ENCODE data around the gene ATP2B3. TPM values are rescaled to one million over a fixed set of nuclear protein-coding genes. Genes with fewer than 3 reads are reported as not detected.

ATP2B3 gene
- total RNA-seq, 1 donor from 2014 or later, result not detected

DNA sequence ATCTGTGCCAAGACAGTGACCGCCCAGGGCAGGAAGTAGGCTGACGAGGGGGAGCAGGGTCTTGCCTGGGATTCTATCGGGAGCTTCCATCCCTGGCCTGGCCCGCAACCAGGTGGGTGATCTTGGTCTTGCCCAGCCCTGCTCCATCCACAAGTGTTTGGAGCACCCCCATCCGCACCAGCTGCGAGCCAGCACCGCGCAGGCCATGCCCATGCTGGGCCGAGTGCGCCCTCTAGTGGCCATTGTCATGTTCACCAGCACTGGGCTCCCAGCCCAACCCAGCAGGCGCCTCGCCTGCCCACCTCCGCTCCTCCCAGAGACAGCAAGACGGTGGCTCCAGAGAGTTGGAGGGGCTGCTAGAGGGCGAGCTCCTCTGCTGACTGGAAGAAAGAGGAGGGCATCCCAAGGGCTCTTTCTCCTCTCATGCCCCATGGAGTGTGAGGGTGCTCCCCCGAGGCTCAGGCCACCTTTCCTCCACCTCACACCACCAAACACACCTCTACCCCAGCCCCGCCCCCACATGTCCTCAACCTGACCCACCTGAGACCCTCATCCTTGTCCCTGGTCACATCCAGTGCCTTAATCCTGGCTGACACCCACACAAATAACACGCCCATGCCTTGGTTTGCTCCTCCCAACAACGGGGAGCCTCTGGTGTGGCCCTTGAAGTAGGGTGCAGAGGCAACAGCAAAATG is 9.8 kb upstream of the ATP2B3 start:
- DNase-seq (ENCODE audit: low read depth, low spot score), result no peak

- no peak for DNase-seq (ENCODE audit: low read depth, low spot score)
Measured at GRCh38 chrX:153509592-153509991, 7.8 kb upstream of the ATP2B3 start.

GRCh38 chrX:153510383-153510782 is 7.1 kb upstream of the ATP2B3 start:
- no peak for DNase-seq (ENCODE audit: low read depth, low spot score)

DNA sequence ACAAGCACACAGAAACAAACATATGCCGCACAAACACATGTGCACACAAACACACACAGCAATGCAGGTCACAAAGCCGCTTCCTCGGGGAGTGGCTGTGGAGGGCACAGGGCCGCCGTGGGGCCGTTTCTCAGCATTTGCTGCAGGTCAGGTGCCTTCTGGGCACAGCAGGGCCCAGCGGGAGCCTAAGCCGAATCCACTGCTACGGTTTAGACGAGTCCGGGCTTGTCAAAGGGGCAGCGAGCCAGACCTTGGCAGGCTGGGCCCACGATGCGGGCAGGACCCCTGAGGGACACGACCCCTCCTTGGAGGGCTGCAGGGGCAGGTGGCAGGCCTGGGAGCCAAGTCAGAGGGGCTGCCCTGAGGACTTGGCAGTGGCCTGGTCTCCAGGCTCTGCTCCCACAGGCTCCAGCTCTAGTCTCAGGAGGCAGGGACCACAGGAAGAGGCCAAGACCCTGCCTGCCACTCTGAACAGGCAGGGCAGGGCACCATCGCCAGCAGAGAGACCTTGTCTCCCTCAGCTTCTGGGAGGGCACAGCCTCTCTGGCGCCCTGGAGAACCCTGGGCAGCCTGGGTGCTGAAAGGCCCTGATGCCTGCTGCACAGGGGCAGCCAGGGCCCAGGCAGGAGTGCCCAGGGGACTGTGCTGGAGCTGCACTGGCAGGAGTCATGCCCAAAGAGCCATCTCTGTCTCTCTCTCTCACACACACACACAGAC is 5.5 kb upstream of the ATP2B3 start:
- no peak for DNase-seq (ENCODE audit: low read depth, low spot score)

GRCh38 chrX:153512501-153512893 is 4.9 kb upstream of the ATP2B3 start:
- DNase-seq (ENCODE audit: low read depth, low spot score), result no peak

DNA sequence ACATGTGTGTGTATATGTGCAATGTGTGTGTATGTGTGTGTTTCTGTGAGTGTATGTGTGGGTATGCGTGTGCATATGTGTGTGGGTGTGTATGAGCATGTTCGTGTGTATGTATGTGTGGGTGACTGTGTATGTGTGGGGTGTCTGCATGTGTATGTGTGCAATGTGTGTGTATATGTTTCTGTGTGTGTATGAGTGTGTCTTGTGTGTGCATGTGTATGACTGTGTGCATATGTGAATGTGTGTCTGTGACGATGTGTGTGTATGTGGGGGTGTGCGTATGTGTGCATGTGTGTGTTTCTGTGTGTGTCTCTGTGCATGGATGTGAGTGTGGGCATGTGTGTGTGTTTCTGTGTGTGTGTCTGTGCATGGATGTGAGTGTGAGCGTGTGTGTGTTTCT is 4.2 kb upstream of the ATP2B3 start:
- DNase-seq (ENCODE audit: low read depth, low spot score), result no peak

- no peak for DNase-seq (ENCODE audit: low read depth, low spot score)
Measured at GRCh38 chrX:153514259-153514658, 3.2 kb upstream of the ATP2B3 start.

- DNase-seq (ENCODE audit: low read depth, low spot score), result no peak
Measured at GRCh38 chrX:153515435-153515834, 2.0 kb upstream of the ATP2B3 start.

DNA sequence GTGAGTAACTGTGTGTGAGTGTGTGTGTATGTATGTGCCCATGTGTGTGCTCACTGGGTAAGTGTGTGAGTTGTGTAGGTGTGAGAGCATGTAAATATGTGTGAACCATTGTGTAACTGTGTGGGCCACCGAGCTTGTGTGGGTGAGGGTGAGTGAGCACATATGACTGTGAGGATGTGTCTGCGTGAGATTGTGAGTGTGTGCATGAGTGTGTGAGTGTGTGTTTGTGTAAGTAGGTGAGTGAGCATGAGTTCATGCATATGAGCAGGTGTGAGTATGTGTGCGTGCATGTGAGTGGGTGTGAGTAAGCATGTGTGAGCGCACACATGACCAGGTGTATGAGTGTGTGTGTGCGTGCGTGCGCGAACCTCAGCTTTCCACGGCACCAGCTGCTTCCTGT is 1.4 kb upstream of the ATP2B3 start:
- DNase-seq (ENCODE audit: low read depth, low spot score), result no peak

- no peak for DNase-seq (ENCODE audit: low read depth, low spot score)
Measured at GRCh38 chrX:153517946-153518834, 748 bp downstream of the ATP2B3 start.

DNA sequence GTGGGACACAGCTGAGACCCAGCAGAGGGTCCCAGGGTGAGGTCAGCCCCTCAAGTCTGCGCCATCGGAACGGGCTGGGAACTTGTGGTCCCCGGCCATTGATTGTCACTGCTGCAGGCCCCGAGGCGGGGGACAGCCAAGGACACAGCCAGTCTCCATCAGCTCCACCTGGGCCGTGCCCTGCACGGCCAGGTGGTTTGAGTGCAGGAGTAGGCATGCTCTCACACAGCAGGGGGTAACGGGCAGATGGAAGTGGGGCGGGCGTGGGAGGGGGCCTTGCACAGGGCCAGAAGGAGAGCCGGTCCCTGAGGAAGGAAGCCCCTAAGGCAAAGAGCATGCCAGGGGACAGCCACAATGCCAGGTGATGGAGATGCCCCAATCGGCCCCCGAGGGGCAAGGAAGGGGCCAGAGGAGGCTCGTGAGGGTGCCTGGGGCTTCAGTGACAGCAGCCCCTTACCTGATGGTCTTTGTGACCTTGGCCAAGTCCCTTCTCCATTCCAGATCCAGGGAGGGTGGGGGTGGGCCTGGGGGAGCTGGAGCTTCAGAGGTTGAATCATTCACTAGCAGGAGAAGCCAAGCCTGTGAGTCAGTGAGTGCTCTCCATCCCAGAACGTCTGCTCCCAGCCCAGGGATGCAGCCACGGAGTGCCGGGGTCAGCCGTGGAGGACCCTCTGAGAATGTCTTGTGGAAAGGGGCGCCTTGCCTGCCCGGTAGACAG is 2.3 kb downstream of the ATP2B3 start:
- no peak for DNase-seq (ENCODE audit: low read depth, low spot score)

DNA sequence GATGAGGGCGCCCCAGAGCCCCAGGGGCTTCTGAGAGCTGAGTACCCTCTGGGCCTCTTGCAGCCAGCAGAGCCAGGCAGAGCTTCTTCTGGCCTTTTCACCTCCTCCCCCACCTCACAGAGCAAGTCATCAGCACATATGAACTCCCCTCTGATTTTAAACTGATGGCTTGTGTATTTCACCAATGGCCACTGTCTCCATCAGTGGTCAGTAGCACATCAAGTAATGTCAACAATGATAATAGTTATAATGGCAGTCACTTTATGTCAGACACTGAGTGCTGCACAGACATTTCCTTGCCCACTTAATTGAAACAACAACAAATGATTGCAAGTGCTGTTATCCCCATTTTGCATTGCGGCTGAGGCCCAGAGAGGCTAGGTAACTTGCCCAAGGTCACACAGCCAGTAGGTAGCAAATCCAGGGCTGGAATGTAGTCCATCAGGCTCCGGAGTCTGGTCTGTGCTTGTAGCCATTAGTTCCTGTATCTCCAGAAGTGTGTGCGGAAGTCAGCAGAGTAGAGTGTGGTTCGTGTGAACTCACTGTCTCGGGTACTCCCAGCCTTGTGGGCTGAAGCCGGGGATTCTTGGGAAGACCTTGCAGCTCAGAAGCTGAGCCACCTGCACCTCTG is 3.0 kb downstream of the ATP2B3 start:
- DNase-seq (ENCODE audit: low read depth, low spot score), result no peak

DNA sequence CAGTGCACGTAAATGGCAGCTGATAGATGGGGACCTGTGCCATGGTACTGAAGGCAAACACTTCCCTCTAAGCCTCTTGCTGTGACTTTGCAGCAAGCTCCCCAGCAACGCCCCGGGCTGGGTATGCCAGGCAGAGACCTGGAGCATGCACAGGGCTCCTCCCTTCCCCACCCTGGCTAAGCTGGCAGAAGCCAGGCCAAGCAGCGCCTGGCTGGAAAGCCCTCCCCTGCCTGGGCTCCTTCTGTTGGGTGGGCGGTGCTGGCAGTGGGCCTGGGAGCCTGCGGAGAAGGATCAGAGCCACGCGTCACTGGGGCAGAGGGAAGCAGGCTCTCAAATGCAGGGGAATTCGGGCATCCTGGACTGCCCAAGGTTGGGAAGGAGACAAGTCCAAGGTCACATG is 3.6 kb downstream of the ATP2B3 start:
- no peak for DNase-seq (ENCODE audit: low read depth, low spot score)

- DNase-seq (ENCODE audit: low read depth, low spot score), result no peak
Measured at GRCh38 chrX:153522259-153522658, 4.8 kb downstream of the ATP2B3 start.

- DNase-seq (ENCODE audit: low read depth, low spot score), result no peak
Measured at GRCh38 chrX:153523269-153523668, 5.8 kb downstream of the ATP2B3 start.

- DNase-seq (ENCODE audit: low read depth, low spot score), result no peak
Measured at GRCh38 chrX:153524234-153524633, 6.8 kb downstream of the ATP2B3 start.

DNA sequence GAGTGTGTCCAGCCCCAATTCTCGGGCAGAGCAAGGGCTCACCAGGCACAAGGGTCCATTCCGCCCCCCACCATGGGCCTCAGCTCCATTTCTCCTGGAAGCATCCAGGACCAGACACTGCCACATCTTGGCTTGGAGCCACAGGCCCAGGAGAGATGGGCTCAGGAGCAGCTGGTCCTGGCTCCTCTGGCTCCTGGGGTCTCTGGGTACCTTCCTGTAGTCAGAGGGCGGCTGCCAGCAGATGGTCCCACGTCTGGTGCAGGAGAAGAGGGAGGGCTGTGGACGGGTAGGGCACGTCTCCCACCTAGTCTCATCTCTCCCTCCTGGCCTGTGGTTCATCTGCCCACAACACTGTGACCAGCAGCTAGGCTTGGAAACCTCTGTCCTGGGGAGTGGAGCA is 8.0 kb downstream of the ATP2B3 start:
- no peak for DNase-seq (ENCODE audit: low read depth, low spot score)

GRCh38 chrX:153526042-153526441 is 8.6 kb downstream of the ATP2B3 start:
- DNase-seq (ENCODE audit: low read depth, low spot score), result no peak

GRCh38 chrX:153526801-153527200 is 9.4 kb downstream of the ATP2B3 start:
- DNase-seq (ENCODE audit: low read depth, low spot score), result no peak

GRCh38 chrX:153527208-153527607 is 9.8 kb downstream of the ATP2B3 start:
- DNase-seq (ENCODE audit: low read depth, low spot score), result no peak
